Lung (tissue), 12 donors: ENCODE results near the gene NAP1L1. TPM values are rescaled to one million over a fixed set of nuclear protein-coding genes. Genes with fewer than 3 reads are reported as not detected.

Source experiments
- ATAC-seq: fragments of 200-7000 bp; cut with Tn5 transposase; one replicate; pipeline ENCODE4 v1.9.1; 2020; ENCODE audit warnings: moderate number of reproducible peaks; ENCODE audit not compliant: insufficient read depth, low FRiP score
- DNase-seq, 3 donors: peaks; one replicate each; pipeline ENCODE4 v3.0.0-alpha.2; 2013 to 2017
- H3K27ac ChIP-seq, 2 donors: one replicate each; pipeline ENCODE4 v1.5.1; 2013; ENCODE audit warnings: mild to moderate bottlenecking in 2 of 2, moderate library complexity in 2 of 2, control low read depth in 1 of 2, inconsistent platforms in 1 of 2, low read depth in 1 of 2, low read length in 1 of 2
- H3K27me3 ChIP-seq, 3 donors: one replicate each; pipeline ENCODE4 v1.5.1; 2013; ENCODE audit warnings: low read length in 2 of 3; ENCODE audit not compliant: control insufficient read depth in 3 of 3, insufficient read depth in 3 of 3
- H3K36me3 ChIP-seq, 4 donors: one replicate each; pipeline ENCODE4 v1.5.1; 2013; ENCODE audit warnings: low read length in 4 of 4, mild to moderate bottlenecking in 1 of 4, moderate library complexity in 1 of 4; ENCODE audit not compliant: control insufficient read depth in 4 of 4, insufficient read depth in 4 of 4
- H3K4me1 ChIP-seq, 5 donors: one replicate each; pipeline ENCODE4 v1.5.1; 2013; ENCODE audit warnings: low read length in 5 of 5, mild to moderate bottlenecking in 2 of 5, moderate library complexity in 1 of 5; ENCODE audit not compliant: control insufficient read depth in 5 of 5, insufficient read depth in 5 of 5
- H3K4me3 ChIP-seq: one replicate; pipeline ENCODE4 v1.5.1; 2013; ENCODE audit warnings: mild to moderate bottlenecking, control low read depth, moderate library complexity
- H3K9ac ChIP-seq, 2 donors: one replicate each; pipeline ENCODE4 v1.5.1; 2013; ENCODE audit warnings: low read length in 2 of 2, control low read depth in 1 of 2; ENCODE audit not compliant: insufficient read depth in 1 of 2
- H3K9me3 ChIP-seq, 4 donors: one replicate each; pipeline ENCODE4 v1.5.1; 2013; ENCODE audit warnings: low read length in 3 of 4, mild to moderate bottlenecking in 1 of 4, moderate library complexity in 1 of 4; ENCODE audit not compliant: control insufficient read depth in 4 of 4, insufficient read depth in 3 of 4
- WGBS, 2 donors: extraction: QIAGEN DNeasy Blood & Tissue Kit; methylation state at CpG; one replicate each; pipeline ENCODE4 v1.1.7; 2013; 5-methylcytosine and 5-hydroxymethylcytosine counted together
- polyA plus RNA-seq, 2 donors: library from polyadenylated mRNA; stranded (reverse); fragments of 200-250 nt; gene quantifications; one replicate each; pipeline ENCODE4 v1.2.1, GENCODE V29; 2013
- total RNA-seq, 2 donors: library from RNA; depleted of rRNA in 1 of 2; stranded (reverse); fragments of >200 nt in 1 of 2; gene quantifications; one replicate each; pipeline ENCODE4 v1.2.1, GENCODE V29; 2014 to 2021
- TF ChIP-seq, protein P1 (sequence below): IDR thresholded peaks from 2 replicates; pipeline ENCODE4 v1.5.1; 2012; ENCODE audit warnings: mild to moderate bottlenecking; ENCODE audit errors: control extremely low read depth, extremely low read depth
- donor health status: control.
- donor health status: control.
- donor health status: Bipolar disorder and iron deficiency.
- donor health status: healthy.
- donor health status: DM: yes; HTN: yes; CAD: no.

The NAP1L1 gene
- total and polyA plus RNA-seq, 4 donors = 268 to 515 (median 322) TPM

DNA sequence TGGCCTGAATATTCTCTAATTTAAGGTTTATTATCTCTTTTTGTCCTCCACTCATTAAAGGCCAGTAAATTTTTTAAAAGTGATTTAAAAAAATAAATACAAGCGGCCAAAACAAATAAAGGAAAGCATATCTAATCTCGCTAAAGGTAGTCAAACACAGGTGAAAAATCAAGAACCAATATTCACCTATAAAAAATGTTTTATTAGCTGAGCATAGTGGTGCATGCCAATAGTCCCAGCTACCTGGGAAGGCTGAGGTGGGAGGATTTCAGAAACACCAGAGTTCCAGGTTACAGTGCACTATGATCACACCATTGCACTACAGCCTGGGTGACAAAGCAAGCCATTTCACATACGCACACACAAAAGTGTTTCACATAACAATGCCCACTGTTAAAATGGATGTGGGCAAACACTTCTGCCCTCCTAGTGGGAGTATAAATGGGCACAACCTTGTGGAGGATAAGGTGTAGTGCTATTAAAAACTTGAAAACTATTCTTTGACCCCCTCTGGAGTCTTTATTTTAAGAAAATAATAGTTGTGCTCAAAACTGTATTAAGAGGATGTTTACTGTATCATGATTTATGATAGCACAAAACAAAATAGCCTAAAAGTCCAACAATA, 32.7 kb upstream of the NAP1L1 start:
- 88 to 91% methylated on average over 3 of the region's 3 CpGs for WGBS, 2 donors
- H3K27me3 ChIP-seq = no peaks in the 10 kb centered on the region
- H3K4me1 ChIP-seq = peaks cover 0 to 1% (median 0%) of the 10 kb centered on the region in 5 donors
- no peak overlapping the region for H3K27ac ChIP-seq
- DNase-seq (no peak), ATAC-seq (no peak)
- H3K4me3 ChIP-seq = no peak overlapping the region
- TF ChIP-seq, protein P1, sequence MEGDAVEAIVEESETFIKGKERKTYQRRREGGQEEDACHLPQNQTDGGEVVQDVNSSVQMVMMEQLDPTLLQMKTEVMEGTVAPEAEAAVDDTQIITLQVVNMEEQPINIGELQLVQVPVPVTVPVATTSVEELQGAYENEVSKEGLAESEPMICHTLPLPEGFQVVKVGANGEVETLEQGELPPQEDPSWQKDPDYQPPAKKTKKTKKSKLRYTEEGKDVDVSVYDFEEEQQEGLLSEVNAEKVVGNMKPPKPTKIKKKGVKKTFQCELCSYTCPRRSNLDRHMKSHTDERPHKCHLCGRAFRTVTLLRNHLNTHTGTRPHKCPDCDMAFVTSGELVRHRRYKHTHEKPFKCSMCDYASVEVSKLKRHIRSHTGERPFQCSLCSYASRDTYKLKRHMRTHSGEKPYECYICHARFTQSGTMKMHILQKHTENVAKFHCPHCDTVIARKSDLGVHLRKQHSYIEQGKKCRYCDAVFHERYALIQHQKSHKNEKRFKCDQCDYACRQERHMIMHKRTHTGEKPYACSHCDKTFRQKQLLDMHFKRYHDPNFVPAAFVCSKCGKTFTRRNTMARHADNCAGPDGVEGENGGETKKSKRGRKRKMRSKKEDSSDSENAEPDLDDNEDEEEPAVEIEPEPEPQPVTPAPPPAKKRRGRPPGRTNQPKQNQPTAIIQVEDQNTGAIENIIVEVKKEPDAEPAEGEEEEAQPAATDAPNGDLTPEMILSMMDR = no peak
- no peaks in the 10 kb centered on the region for H3K36me3 ChIP-seq
- no peak overlapping the region for H3K9ac ChIP-seq
- H3K9me3 ChIP-seq = peaks cover 0 to 5% (median 0%) of the 10 kb centered on the region in 4 donors

GRCh38 chr12:76113800-76114757, 29.6 kb upstream of the NAP1L1 start:
- 71 to 80% methylated on average over 7 of the region's 7 CpGs for WGBS, 2 donors
- Histone ChIP-seq H3K9me3 (peaks cover 0 to 5% (median 0%) of the 10 kb centered on the region in 4 donors), H3K4me3 (no peak overlapping the region), H3K27ac (no peak overlapping the region), H3K4me1 (peaks cover 0 to 1% (median 0%) of the 10 kb centered on the region in 5 donors), H3K36me3 (no peaks in the 10 kb centered on the region), H3K27me3 (no peaks in the 10 kb centered on the region), H3K9ac (no peak overlapping the region)
- TF ChIP-seq, protein P1 = no peak
- ATAC-seq (no peak), DNase-seq (no peak)

DNA sequence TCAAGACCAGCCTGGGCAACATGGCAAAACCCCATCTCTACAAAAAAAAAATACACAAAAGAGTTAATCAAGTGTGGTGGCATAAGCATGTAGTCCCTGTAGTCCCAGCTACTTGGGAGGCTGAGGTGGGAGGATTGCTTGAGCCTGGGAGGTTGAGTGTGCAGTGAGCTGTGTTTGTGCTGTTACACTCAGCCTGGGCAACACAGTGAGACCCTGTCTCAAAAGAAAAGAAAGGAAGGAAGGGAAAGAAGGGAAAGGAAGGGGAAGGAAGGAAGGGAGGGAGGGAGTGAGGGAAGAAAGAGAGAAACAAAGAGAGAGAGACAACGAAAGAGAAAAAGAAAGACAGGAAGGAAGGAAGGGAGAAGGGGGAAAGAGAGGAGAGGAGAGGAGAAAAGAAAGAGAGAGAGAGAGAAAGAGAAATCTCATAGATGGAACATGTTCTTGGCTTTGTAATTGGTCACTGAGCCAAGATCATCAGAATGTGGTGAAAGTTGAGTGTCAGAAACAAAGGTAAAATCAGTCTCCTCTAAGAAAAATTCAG, 26.8 kb upstream of the NAP1L1 start:
- Histone ChIP-seq H3K9me3 (peaks cover 0 to 5% (median 0%) of the 10 kb centered on the region in 4 donors), H3K9ac (no peak overlapping the region), H3K27me3 (no peaks in the 10 kb centered on the region), H3K36me3 (no peaks in the 10 kb centered on the region), H3K27ac (no peak overlapping the region), H3K4me3 (no peak overlapping the region), H3K4me1 (no peaks in the 10 kb centered on the region)
- TF ChIP-seq, protein P1 = no peak
- WGBS, 2 donors = no CpG with 5 or more reads among the region's 1 CpG
- ATAC-seq (no peak), DNase-seq (no peak)
